GM23338 (cell line): Measurements from ENCODE around the gene UBE2C. TPM values are rescaled to one million over a fixed set of nuclear protein-coding genes. Genes with fewer than 3 reads are reported as not detected.

Experiments
- ATAC-seq: fragments of 200-7000 bp; cut with Tn5 transposase; 3 replicates; pipeline ENCODE4 v1.9.1; 2020
- DNase-seq: peaks from one replicate; pipeline ENCODE4 v3.0.0-alpha.2; 2015; ENCODE audit warnings: low spot score
- H2AFZ ChIP-seq: fragments of 200-600 bp; sonication (generic); 2 replicates; pipeline ENCODE4 v1.8.0; 2016; ENCODE audit warnings: antibody characterized with exemption, mild to moderate bottlenecking, moderate library complexity
- H3F3A ChIP-seq: fragments of 200-600 bp; sonication (generic); replicated peaks from 2 replicates; pipeline ENCODE4 v1.8.0; 2017; ENCODE audit warnings: antibody characterized with exemption, mixed run types, low read depth
- H3K27ac ChIP-seq: fragments of 200-600 bp; sonication (generic); 2 replicates; pipeline ENCODE4 v1.6.1; 2016; ENCODE audit warnings: low read depth
- H3K27me3 ChIP-seq: fragments of 200-600 bp; sonication (generic); 2 replicates; pipeline ENCODE4 v1.8.0; 2016; ENCODE audit warnings: mild to moderate bottlenecking, mixed run types, moderate library complexity; ENCODE audit not compliant: insufficient read depth
- H3K36me3 ChIP-seq: fragments of 200-600 bp; sonication (generic); 2 replicates; pipeline ENCODE4 v1.8.0; 2016; ENCODE audit warnings: mild to moderate bottlenecking; ENCODE audit not compliant: insufficient read depth
- H3K4me1 ChIP-seq: fragments of 200-600 bp; sonication (generic); 2 replicates; pipeline ENCODE4 v1.8.0; 2016; ENCODE audit warnings: mild to moderate bottlenecking, moderate library complexity; ENCODE audit not compliant: insufficient read depth
- H3K4me2 ChIP-seq: fragments of 200-600 bp; sonication (generic); 2 replicates; pipeline ENCODE4 v1.7.1; 2017; ENCODE audit warnings: mixed run types
- H3K4me3 ChIP-seq: fragments of 200-600 bp; sonication (generic); 2 replicates; pipeline ENCODE4 v1.6.1; 2016; ENCODE audit warnings: mixed run types
- H3K79me2 ChIP-seq: fragments of 200-600 bp; sonication (generic); replicated peaks from 2 replicates; pipeline ENCODE4 v1.8.0; 2017; ENCODE audit warnings: mild to moderate bottlenecking; ENCODE audit not compliant: insufficient read depth
- H3K9me2 ChIP-seq: fragments of 200-600 bp; sonication (generic); 2 replicates; pipeline ENCODE4 v1.8.0; 2017; ENCODE audit not compliant: insufficient read depth
- H4K20me1 ChIP-seq: fragments of 200-600 bp; sonication (generic); replicated peaks from 2 replicates; pipeline ENCODE4 v1.8.0; 2017; ENCODE audit warnings: mild to moderate bottlenecking; ENCODE audit not compliant: insufficient read depth
- H3K27ac Mint-ChIP-seq: 2 replicates; pipeline ENCODE4 v1.8.0; 2020; ENCODE audit warnings: inconsistent platforms, mild to moderate bottlenecking, moderate library complexity, mixed read lengths
- H3K27me3 Mint-ChIP-seq: 3 replicates; pipeline ENCODE4 v1.8.0; 2022; ENCODE audit warnings: low read depth, mild to moderate bottlenecking, moderate library complexity, mixed read lengths, inconsistent platforms; ENCODE audit not compliant: insufficient read depth, poor library complexity
- H3K36me3 Mint-ChIP-seq: 3 replicates; pipeline ENCODE4 v1.8.0; 2021; ENCODE audit warnings: low read depth, mild to moderate bottlenecking, inconsistent platforms, moderate library complexity, mixed read lengths
- H3K4me1 Mint-ChIP-seq: 3 replicates; pipeline ENCODE4 v1.8.0; 2020; ENCODE audit warnings: mild to moderate bottlenecking, inconsistent platforms, mixed read lengths
- H3K4me3 Mint-ChIP-seq: 3 replicates; pipeline ENCODE4 v1.8.0; 2021; ENCODE audit warnings: moderate library complexity, mild to moderate bottlenecking, inconsistent platforms, mixed read lengths
- H3K9me3 Mint-ChIP-seq: 3 replicates; pipeline ENCODE4 v1.8.0; 2020; ENCODE audit warnings: moderate library complexity, mild to moderate bottlenecking, inconsistent platforms, mixed read lengths
- CREB1 ChIP-seq: fragments of 250-450 bp; sonication (Bioruptor Pico); IDR thresholded peaks from 2 replicates; pipeline ENCODE4 v1.5.0; 2020; ENCODE audit warnings: low read depth, mild to moderate bottlenecking, moderate library complexity
- ETS1 ChIP-seq: IDR thresholded peaks from 2 replicates; pipeline ENCODE4 v1.6.1; 2016; ENCODE audit warnings: antibody characterized with exemption
- POLR2AphosphoS5 ChIP-seq: IDR thresholded peaks from 2 replicates; pipeline ENCODE4 v1.6.1; 2016; ENCODE audit warnings: antibody characterized with exemption, low read depth
- STAT1 ChIP-seq: IDR thresholded peaks from one replicate; pipeline ENCODE4 v1.6.1; 2016; ENCODE audit warnings: antibody characterized with exemption; ENCODE audit not compliant: unreplicated experiment
- ZNF114 ChIP-seq: fragments of 250-450 bp; sonication (Bioruptor Pico); IDR thresholded peaks from 2 replicates; pipeline ENCODE4 v1.5.0; 2020; ENCODE audit warnings: mild to moderate bottlenecking, moderate library complexity
- ZNF331 ChIP-seq: fragments of 250-450 bp; sonication (Bioruptor Pico); IDR thresholded peaks from 2 replicates; pipeline ENCODE4 v1.5.0; 2020; ENCODE audit warnings: low read depth, mild to moderate bottlenecking, moderate library complexity
- polyA plus RNA-seq: library from polyadenylated mRNA; unstranded; fragments of >200 nt; fragmentation: Nextera tagmentation; extraction: Ambion mirVana; gene quantifications from 2 replicates; pipeline ENCODE4 v1.2.1, GENCODE V29; 2016
- total RNA-seq: library from RNA; depleted of rRNA; stranded (reverse); fragments of >200 nt; shearing (Covaris generic); gene quantifications from 2 replicates; pipeline ENCODE4 v1.2.3, GENCODE V29; 2014
- TF ChIP-seq, protein P1 (sequence below): fragments of 250-450 bp; sonication (Bioruptor Pico); IDR thresholded peaks from 2 replicates; pipeline ENCODE4 v1.5.0; 2020; ENCODE audit warnings: mild to moderate bottlenecking, moderate library complexity

Gene UBE2C
- total and polyA plus RNA-seq, 2 experiments from 2014 or later, result 247 to 698 TPM

DNA sequence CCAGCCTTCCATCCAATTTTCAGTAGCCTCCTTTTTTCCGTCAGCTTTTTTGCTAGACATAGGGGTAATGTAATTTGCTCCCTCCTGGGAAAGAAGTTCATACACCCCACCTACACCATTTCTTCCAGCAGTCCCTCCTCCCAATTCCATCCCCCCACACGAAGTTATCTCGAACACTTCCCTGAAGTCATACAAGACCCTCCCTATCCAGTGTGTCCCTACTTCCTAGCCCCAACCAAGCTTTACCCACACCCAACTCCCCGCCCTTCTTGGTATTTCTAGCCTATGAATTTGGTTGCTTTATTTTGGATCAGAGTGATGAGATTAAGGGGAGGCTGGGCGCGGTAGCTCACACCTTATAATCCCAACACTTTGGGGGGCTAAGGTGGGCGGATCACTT, 1.0 kb downstream of the UBE2C start:
- Mint-ChIP-seq H3K4me1 (peaks cover 18% of the 10 kb centered on the region), H3K27ac (peak overlapping the region; percentile 83), H3K36me3 (peaks cover 77% of the 10 kb centered on the region), H3K4me3 (peak overlapping the region; percentile 98), H3K27me3 (peaks cover 5% of the 10 kb centered on the region), H3K9me3 (no peaks in the 10 kb centered on the region)
- H3K4me1 ChIP-seq, result peaks cover 13% of the 10 kb centered on the region
- TF ChIP-seq STAT1, result no peak
- TF ChIP-seq, protein P1, sequence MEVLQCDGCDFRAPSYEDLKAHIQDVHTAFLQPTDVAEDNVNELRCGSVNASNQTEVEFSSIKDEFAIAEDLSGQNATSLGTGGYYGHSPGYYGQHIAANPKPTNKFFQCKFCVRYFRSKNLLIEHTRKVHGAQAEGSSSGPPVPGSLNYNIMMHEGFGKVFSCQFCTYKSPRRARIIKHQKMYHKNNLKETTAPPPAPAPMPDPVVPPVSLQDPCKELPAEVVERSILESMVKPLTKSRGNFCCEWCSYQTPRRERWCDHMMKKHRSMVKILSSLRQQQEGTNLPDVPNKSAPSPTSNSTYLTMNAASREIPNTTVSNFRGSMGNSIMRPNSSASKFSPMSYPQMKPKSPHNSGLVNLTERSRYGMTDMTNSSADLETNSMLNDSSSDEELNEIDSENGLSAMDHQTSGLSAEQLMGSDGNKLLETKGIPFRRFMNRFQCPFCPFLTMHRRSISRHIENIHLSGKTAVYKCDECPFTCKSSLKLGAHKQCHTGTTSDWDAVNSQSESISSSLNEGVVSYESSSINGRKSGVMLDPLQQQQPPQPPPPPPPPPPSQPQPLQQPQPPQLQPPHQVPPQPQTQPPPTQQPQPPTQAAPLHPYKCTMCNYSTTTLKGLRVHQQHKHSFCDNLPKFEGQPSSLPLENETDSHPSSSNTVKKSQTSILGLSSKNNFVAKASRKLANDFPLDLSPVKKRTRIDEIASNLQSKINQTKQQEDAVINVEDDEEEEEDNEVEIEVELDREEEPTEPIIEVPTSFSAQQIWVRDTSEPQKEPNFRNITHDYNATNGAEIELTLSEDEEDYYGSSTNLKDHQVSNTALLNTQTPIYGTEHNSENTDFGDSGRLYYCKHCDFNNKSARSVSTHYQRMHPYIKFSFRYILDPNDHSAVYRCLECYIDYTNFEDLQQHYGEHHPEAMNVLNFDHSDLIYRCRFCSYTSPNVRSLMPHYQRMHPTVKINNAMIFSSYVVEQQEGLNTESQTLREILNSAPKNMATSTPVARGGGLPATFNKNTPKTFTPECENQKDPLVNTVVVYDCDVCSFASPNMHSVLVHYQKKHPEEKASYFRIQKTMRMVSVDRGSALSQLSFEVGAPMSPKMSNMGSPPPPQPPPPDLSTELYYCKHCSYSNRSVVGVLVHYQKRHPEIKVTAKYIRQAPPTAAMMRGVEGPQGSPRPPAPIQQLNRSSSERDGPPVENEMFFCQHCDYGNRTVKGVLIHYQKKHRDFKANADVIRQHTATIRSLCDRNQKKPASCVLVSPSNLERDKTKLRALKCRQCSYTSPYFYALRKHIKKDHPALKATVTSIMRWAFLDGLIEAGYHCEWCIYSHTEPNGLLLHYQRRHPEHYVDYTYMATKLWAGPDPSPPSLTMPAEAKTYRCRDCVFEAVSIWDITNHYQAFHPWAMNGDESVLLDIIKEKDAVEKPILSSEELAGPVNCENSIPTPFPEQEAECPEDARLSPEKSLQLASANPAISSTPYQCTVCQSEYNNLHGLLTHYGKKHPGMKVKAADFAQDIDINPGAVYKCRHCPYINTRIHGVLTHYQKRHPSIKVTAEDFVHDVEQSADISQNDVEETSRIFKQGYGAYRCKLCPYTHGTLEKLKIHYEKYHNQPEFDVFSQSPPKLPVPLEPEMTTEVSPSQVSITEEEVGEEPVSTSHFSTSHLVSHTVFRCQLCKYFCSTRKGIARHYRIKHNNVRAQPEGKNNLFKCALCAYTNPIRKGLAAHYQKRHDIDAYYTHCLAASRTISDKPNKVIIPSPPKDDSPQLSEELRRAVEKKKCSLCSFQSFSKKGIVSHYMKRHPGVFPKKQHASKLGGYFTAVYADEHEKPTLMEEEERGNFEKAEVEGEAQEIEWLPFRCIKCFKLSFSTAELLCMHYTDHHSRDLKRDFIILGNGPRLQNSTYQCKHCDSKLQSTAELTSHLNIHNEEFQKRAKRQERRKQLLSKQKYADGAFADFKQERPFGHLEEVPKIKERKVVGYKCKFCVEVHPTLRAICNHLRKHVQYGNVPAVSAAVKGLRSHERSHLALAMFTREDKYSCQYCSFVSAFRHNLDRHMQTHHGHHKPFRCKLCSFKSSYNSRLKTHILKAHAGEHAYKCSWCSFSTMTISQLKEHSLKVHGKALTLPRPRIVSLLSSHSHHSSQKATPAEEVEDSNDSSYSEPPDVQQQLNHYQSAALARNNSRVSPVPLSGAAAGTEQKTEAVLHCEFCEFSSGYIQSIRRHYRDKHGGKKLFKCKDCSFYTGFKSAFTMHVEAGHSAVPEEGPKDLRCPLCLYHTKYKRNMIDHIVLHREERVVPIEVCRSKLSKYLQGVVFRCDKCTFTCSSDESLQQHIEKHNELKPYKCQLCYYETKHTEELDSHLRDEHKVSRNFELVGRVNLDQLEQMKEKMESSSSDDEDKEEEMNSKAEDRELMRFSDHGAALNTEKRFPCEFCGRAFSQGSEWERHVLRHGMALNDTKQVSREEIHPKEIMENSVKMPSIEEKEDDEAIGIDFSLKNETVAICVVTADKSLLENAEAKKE (CRISPR knock-in tag), result no peak
- TF ChIP-seq CREB1 (CRISPR knock-in tag), result no peak
- no peak for TF ChIP-seq ZNF331 (CRISPR knock-in tag)
- no peak for TF ChIP-seq POLR2AphosphoS5
- no peak for TF ChIP-seq ETS1
- no peak for TF ChIP-seq ZNF114
- ATAC-seq, result no peak
- H3K27ac ChIP-seq, result peak overlapping the region; percentile 78; the same call in 1 of the 2 replicates
- peak overlapping the region; percentile 95 for H3K4me2 ChIP-seq
- H4K20me1 ChIP-seq, result peaks cover 12% of the 10 kb centered on the region
- H2AFZ ChIP-seq, result no peak overlapping the region
- no peaks in the 10 kb centered on the region for H3K27me3 ChIP-seq
- peaks cover 26% of the 10 kb centered on the region for H3K79me2 ChIP-seq
- peaks cover 43% of the 10 kb centered on the region for H3K36me3 ChIP-seq
- no peaks in the 10 kb centered on the region for H3K9me2 ChIP-seq
- DNase-seq, result no peak
- peaks cover 43% of the 10 kb centered on the region for H3F3A ChIP-seq
- H3K4me3 ChIP-seq, result peak overlapping the region; percentile 81
